Esophagus mucosa (tissue), 1 donor: ENCODE results near the gene ST3GAL4. TPM values are rescaled to one million over a fixed set of nuclear protein-coding genes. Genes with fewer than 3 reads are reported as not detected.
"Not testable (repeated sequence)": the region's sequence is repeated elsewhere in the genome, so short reads cannot be mapped to it uniquely, and the experiment has no call there.

Experiments used
- ATAC-seq: fragments of 200-7000 bp; cut with Tn5 transposase; one replicate; pipeline ENCODE4 v1.9.1; 2020
- total RNA-seq: library from RNA; stranded (reverse); gene quantifications from one replicate; pipeline ENCODE4 v1.2.4, GENCODE V29; 2023
- donor health status: DM: yes; HTN: yes; CAD: no.

ST3GAL4 gene
- total RNA-seq, 1 donor from 2014 or later, result 54.2 TPM

GRCh38 chr11:126347751-126348668 is 7.5 kb upstream of the ST3GAL4 start:
- ATAC-seq, result no peak

- ATAC-seq, result peak; percentile 28
Measured at GRCh38 chr11:126348806-126349582, 6.5 kb upstream of the ST3GAL4 start.

DNA sequence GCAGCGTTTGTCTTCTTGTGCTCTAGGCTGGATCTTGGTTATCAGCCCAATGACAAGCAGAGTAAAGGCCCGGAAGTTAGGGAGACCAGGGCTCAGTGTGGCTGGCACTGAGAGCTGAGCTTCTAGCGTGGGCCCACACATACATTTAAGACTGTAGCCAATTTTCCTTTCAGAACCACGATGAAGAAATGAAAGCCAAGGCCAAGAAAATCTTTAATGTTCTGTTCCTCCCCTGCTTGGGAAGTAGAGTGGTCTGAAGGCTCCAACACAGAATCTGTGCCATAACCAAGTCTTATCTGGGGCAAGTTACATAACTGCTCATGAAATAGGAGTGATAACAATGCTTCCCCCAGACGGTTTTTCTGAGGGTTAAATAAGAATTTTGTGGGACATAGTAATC is 4.7 kb upstream of the ST3GAL4 start:
- ATAC-seq, result no peak

DNA sequence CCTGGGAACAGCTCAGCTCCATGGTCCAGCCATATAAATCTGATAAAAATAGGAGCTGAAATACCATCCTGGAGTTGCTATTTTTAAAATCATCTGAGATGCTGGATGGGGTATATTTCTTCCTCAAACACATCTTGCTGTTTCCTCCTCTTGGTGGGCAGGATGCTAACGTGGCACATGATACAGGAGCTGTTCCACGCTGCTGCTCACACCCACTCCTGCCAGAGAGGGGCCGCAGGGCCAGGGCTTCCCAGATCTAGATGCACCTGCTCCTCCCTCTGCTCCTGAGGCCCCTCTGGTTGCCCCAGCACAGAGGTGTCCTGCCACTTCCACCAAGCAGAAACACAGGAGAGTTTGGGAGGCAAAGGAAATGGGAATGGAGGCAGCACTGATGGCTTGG is 3.3 kb upstream of the ST3GAL4 start:
- no peak for ATAC-seq

GRCh38 chr11:126352934-126353801 is 2.3 kb upstream of the ST3GAL4 start:
- peak; percentile 34 for ATAC-seq

DNA sequence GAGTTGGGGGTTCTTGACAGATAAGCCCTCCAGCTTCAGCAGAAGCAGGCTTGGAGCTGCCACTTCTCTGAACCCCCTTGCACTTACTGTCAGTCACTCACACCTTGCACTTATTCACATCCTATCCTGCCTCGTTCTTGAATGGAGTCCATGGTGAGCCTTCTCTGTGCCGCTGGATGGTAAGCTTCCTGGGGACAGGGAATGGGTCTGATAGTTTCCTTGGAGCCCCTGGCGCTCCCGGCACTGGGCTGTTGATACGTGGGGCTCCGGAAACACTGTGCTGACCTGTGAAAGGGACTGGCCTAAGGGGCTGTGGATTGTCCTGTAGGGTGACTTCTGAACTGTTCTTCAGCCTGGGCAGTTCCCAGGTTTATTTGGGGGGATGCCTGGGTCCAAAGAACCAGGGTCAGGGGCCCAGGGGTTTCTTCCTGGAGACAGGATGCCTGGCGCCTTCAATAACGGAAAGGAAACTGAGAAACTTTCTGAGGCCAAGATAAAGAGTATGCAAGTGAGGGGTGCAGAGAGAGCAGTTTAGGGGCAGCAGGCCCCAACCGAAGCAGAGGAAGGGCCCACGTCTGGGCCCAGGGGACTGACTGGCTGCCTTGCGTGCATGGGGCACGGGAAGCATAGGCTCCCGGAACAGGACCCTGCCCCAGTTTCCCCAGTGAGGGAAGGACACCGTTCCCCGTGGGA is 709 bp upstream of the ST3GAL4 start:
- ATAC-seq, result no peak

GRCh38 chr11:126355926-126356897 is 726 bp downstream of the ST3GAL4 start:
- ATAC-seq, result no peak

DNA sequence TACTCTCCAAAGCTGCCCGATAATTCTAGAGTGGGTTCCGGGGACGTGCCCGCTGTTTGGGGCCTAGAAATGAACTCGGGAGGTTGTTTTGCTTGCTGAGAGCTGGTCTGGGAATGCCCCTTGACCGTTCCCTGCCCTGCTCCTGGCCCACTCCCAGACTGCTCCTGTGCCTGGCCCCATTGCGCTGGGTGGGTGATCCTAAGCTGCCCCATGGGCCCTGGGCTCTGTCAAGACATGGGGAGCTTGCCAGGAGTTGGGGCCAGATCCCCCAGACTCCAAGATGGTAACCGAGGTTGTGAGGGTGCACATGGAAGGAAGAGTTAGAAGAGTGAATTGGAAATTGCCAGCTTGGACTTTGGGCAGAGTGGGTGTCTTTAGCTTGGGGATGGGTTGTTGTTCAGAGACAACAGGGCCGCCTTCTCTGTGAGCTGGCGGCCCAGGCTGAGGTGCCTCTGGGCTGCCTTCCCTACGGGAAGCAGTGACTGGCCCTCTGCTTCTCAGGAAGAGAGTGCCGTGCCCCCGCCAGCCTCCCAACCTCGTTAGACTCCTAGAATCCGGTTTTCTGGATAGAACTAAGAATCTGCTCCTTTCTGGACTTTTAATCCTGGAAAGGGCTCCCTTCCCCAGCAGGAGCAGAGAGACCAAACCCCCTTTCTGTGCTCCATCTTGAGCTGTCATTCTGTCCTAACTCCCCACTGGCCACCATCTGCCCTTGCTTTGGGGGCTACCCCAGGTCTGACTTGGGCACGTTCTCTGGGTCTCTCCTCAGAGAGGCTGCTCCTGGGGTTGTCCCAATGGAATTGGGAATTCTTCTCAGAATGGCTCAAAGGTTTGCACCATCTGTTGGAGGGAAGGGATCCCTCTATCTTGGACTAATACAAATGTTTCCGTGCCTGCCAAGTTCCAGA is 1.8 kb downstream of the ST3GAL4 start:
- ATAC-seq, result no peak

DNA sequence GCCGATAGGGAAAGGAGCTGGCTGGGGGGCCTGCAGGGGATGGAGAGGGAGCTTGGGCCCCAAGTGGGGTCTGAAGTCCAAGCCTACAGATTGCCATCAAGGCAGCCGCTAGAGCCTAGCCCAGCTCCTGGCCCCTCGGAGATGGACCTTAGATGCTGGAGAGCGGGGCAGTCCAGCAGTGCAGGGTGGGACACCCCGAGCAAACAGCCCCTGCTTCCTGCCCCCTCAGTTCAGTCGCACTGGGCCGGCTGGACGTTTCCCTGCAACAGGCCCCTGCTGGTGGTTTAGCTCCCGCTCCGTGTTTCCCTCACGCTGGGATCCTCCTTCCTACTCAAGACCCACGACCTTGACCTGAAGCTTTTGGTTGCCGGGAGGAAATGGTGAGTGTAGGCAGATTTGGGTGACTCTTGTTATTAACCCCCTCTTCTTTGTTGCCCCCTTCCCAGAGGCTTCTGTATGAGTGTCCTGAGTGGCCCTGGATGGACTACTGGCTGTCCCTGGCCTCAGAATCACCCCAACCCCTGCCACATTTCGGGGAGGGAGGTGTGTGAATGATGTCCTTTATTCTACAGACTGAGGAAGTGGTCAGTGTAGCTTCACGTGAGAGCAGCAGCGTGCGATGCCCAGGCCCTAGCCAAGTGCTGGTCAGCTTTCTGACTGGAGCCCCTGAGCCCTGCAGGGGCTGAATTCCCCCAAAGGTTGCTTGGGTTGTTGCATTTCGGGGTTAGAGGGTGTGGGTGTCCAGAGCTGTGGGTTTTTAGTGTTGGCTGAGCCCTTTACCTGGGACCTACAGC is 2.7 kb downstream of the ST3GAL4 start:
- no peak for ATAC-seq

- ATAC-seq, result no peak
Measured at GRCh38 chr11:126358763-126359160, 3.3 kb downstream of the ST3GAL4 start.

GRCh38 chr11:126359431-126360048 is 4.1 kb downstream of the ST3GAL4 start:
- no peak for ATAC-seq

DNA sequence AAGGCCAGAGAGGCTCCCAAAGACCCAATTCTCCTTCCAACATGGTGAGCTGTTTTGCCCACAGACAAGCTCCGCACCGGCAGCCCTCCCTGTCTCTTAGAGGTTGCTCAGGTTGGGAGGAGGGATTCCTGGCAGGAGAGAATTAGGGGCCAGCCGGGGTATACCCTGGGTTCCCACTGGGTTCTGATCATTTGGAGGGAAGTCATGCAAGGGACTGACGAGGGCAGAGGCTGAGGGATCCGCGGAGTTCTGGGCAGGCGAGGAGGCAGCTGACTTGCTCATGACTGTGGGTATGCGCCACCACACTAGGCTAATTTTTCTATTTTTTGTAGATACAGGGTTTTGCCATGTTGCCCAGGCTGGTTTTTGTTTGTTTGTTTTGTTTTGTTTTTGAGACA is 4.6 kb downstream of the ST3GAL4 start:
- no peak for ATAC-seq

GRCh38 chr11:126361400-126361799 is 5.9 kb downstream of the ST3GAL4 start:
- no peak for ATAC-seq

DNA sequence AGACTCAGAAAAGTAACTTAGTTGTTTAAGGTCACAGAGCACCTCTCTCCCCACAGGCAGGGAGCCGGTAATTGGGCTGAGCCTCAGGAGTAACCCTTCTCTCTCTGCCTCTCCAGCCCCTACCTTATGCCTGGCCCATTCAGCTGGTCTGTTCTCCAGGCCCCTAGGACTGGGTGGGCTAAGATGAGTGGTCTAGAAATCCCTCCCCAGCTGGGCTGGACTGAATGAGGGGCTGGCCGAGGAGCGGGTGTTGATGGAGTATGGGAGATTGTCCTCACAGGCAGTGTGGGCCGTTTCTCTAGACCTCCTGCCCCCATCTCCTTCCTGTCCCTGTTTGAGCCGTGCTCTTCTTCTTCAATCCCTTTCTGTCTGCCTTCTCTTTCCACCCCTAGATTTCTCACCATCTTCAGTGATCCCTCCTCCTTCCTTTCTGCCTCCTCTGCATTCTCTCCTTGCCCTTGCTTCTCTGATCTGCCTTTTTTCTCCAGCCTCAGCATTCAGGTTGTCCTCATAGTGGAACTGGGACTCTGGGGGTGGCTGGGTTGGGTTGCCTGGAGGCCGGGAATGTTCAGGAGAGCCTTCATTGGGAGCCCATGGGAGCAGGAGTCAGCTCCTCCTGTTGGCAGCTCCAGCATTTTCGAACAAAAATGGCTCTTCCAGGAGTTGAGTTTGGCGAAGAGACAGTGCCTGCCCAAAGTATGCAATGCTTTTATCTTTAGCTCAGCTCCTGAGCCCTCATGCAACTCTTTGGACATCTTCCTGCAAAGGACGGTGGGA is 7.6 kb downstream of the ST3GAL4 start:
- ATAC-seq, result no peak

GRCh38 chr11:126363706-126364248 is 8.3 kb downstream of the ST3GAL4 start:
- no peak for ATAC-seq

GRCh38 chr11:126364735-126365134 is 9.2 kb downstream of the ST3GAL4 start:
- ATAC-seq, result not testable (repeated sequence)

DNA sequence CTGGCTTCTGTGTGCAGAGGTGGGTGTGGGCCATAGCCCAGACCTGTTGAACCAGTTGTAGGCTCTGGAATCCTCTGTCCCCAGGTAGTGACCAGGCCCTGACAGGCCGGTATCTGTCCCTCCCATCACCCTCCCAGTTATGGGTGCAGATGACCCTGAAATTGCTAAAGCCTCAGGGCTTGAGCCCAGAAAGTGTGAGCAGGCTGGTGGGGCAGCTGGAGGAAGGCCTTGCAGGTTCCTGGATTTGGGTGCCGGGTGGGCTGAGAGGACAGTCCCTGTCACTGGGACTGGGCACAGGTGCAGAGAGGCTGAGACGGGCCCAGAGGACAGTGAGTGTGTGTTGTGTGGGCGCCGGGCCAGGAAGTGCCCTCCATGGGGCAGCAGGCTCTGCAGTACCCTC is 10.0 kb downstream of the ST3GAL4 start:
- peak; percentile 76 for ATAC-seq
